WTC11 (cell line): ENCODE measurements around the gene VRTN. TPM values are rescaled to one million over a fixed set of nuclear protein-coding genes. Genes with fewer than 3 reads are reported as not detected.
A peak's percentile ranks its signal among the peaks of the same experiment; 100 is the strongest.

ENCODE experiments used
- ATAC-seq: fragments of 200-7000 bp; cut with Tn5 transposase; 2 replicates; pipeline ENCODE4 v1.10.0; 2021; ENCODE audit warnings: mild to moderate bottlenecking, moderate library complexity
- CTCF ChIA-PET: fragments of 300-600 bp; sonication (Branson Sonifier 250); formaldehyde crosslinking; loops from one replicate; lab custom pipeline; 2021; ENCODE audit warnings: antibody characterized with exemption; lab: Charles Lee
- POLR2A ChIA-PET: fragments of 350-600 bp; sonication (Branson Sonifier 250); formaldehyde crosslinking; loops from one replicate; lab custom pipeline; 2021; ENCODE audit warnings: antibody characterized with exemption; lab: Charles Lee
- DNase-seq: peaks from one replicate; pipeline ENCODE4 v3.0.0; 2021; ENCODE audit warnings: low spot score
- H3K27ac Mint-ChIP-seq: 2 replicates; pipeline ENCODE4 v1.8.0; 2021; ENCODE audit warnings: mixed read lengths
- H3K27me3 Mint-ChIP-seq: 2 replicates; pipeline ENCODE4 v1.8.0; 2021; ENCODE audit warnings: low read depth, mild to moderate bottlenecking, moderate library complexity, mixed read lengths
- H3K36me3 Mint-ChIP-seq: 2 replicates; pipeline ENCODE4 v1.8.0; 2021; ENCODE audit warnings: mixed read lengths
- H3K4me1 Mint-ChIP-seq: 2 replicates; pipeline ENCODE4 v1.8.0; 2022; ENCODE audit warnings: mixed read lengths
- H3K4me3 Mint-ChIP-seq: 2 replicates; pipeline ENCODE4 v1.8.0; 2021; ENCODE audit warnings: mild to moderate bottlenecking, moderate library complexity, mixed read lengths
- H3K9me3 Mint-ChIP-seq: 2 replicates; pipeline ENCODE4 v1.8.0; 2021; ENCODE audit warnings: mixed read lengths
- ARID4B ChIP-seq: sonication (generic); formaldehyde crosslinking; IDR thresholded peaks from 2 replicates; pipeline ENCODE4 v1.8.0; 2023; ENCODE audit warnings: missing genetic modification reagents, mild to moderate bottlenecking, borderline replicate concordance
- ATF1 ChIP-seq: sonication (generic); formaldehyde crosslinking; IDR thresholded peaks from 2 replicates; pipeline ENCODE4 v1.8.1; 2023; ENCODE audit warnings: mild to moderate bottlenecking, moderate library complexity, missing genetic modification reagents
- ELF4 ChIP-seq: sonication (generic); formaldehyde crosslinking; IDR thresholded peaks from 2 replicates; pipeline ENCODE4 v1.8.1; 2022; ENCODE audit warnings: low read depth, mild to moderate bottlenecking, moderate library complexity, missing genetic modification reagents
- ERG ChIP-seq: fragments of 250-450 bp; sonication (Bioruptor Pico); IDR thresholded peaks from 2 replicates; pipeline ENCODE4 v1.8.0; 2021; ENCODE audit warnings: mild to moderate bottlenecking
- GABPB1 ChIP-seq: sonication (generic); formaldehyde crosslinking; IDR thresholded peaks from 2 replicates; pipeline ENCODE4 v1.8.1; 2023; ENCODE audit warnings: mild to moderate bottlenecking, missing genetic modification reagents
- HMGA2 ChIP-seq: fragments of 250-450 bp; sonication (Bioruptor Pico); IDR thresholded peaks from 2 replicates; pipeline ENCODE4 v1.4.0; 2021; ENCODE audit warnings: mild to moderate bottlenecking, moderate library complexity
- JUN ChIP-seq: sonication (generic); formaldehyde crosslinking; IDR thresholded peaks from 2 replicates; pipeline ENCODE4 v1.8.0; 2023; ENCODE audit warnings: mild to moderate bottlenecking, missing genetic modification reagents
- KAT7 ChIP-seq: sonication (generic); formaldehyde crosslinking; IDR thresholded peaks from 2 replicates; pipeline ENCODE4 v1.8.1; 2023; ENCODE audit warnings: missing genetic modification reagents, mild to moderate bottlenecking, borderline replicate concordance
- RORB ChIP-seq: fragments of 250-450 bp; sonication (Bioruptor Pico); IDR thresholded peaks from 2 replicates; pipeline ENCODE4 v1.9.0; 2021; ENCODE audit warnings: mild to moderate bottlenecking
- SMAD4 ChIP-seq: sonication (generic); formaldehyde crosslinking; IDR thresholded peaks from 2 replicates; pipeline ENCODE4 v1.8.0; 2022; ENCODE audit warnings: mild to moderate bottlenecking, missing genetic modification reagents
- SOX15 ChIP-seq: fragments of 250-450 bp; sonication (Bioruptor Pico); IDR thresholded peaks from 2 replicates; pipeline ENCODE4 v1.9.0; 2021; ENCODE audit warnings: mild to moderate bottlenecking
- ZNF121 ChIP-seq: sonication (generic); formaldehyde crosslinking; IDR thresholded peaks from 2 replicates; pipeline ENCODE4 v1.8.0; 2023; ENCODE audit warnings: missing genetic modification reagents
- ZNF138 ChIP-seq: sonication (generic); formaldehyde crosslinking; conservative IDR thresholded peaks from 2 replicates; pipeline ENCODE4 v1.8.1; 2022; ENCODE audit warnings: mild to moderate bottlenecking, moderate library complexity, missing genetic modification reagents
- total RNA-seq: library from RNA; stranded (reverse); gene quantifications from 3 replicates; pipeline ENCODE4 v1.2.3, GENCODE V29; 2021
- TF ChIP-seq, protein P1 (sequence below): sonication (generic); formaldehyde crosslinking; IDR thresholded peaks from 2 replicates; pipeline ENCODE4 v1.8.1; 2023; ENCODE audit warnings: mild to moderate bottlenecking, missing genetic modification reagents, borderline replicate concordance
- TF ChIP-seq, protein P2 (sequence below): fragments of 250-450 bp; sonication (Bioruptor Pico); IDR thresholded peaks from 2 replicates; pipeline ENCODE4 v1.9.0; 2021; ENCODE audit warnings: moderate library complexity, mild to moderate bottlenecking, inconsistent platforms, borderline replicate concordance
- TF ChIP-seq, protein P3 (sequence below): fragments of 200-600 bp; IDR thresholded peaks from 2 replicates; pipeline ENCODE4 v1.8.0; 2022; ENCODE audit warnings: antibody characterized with exemption
- TF ChIP-seq, protein P4 (sequence below): sonication (generic); formaldehyde crosslinking; IDR thresholded peaks from 2 replicates; pipeline ENCODE4 v1.8.0; 2022; ENCODE audit warnings: missing genetic modification reagents
- TF ChIP-seq, protein P5 (sequence below): sonication (generic); formaldehyde crosslinking; IDR thresholded peaks from 2 replicates; pipeline ENCODE4 v1.8.1; 2022; ENCODE audit warnings: mild to moderate bottlenecking, missing genetic modification reagents, moderate library complexity, borderline replicate concordance
- TF ChIP-seq, protein P6 (sequence below): sonication (generic); formaldehyde crosslinking; IDR thresholded peaks from 2 replicates; pipeline ENCODE4 v1.8.0; 2022; ENCODE audit warnings: mild to moderate bottlenecking, missing genetic modification reagents
- TF ChIP-seq, protein P7 (sequence below): sonication (generic); formaldehyde crosslinking; IDR thresholded peaks from 2 replicates; pipeline ENCODE4 v1.8.0; 2022; ENCODE audit warnings: mild to moderate bottlenecking, missing genetic modification reagents

The VRTN gene
- total RNA-seq, 1 experiment from 2014 or later: 106 TPM

DNA sequence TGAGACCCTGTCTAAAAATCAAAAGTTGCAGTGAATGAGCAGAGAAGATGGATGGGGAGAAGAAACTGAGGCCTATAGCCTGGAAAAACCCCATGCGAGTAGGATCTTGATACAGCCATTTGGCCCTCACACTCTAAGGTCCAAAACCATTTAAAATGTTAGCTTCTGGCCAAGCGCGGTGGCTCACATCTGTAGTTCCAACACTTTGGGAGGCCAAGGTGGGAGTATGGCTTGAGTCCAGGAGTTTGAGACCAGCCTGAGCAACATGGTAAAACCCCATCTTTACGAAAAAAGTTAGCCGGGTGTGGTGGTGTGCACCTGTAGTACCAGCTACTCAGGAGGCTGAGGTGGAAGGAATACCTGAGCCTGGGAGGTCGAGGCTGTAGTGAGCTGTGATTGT, 19.8 kb downstream of the VRTN start:
- no peak overlapping the region for H3K4me3 Mint-ChIP-seq
- no peaks in the 10 kb centered on the region for H3K27me3 Mint-ChIP-seq
- H3K4me1 Mint-ChIP-seq: peaks cover 16% of the 10 kb centered on the region
- peak overlapping the region; percentile 29; the same call in 1 of the 2 replicates for H3K27ac Mint-ChIP-seq
- DNase-seq: no peak
- CTCF ChIA-PET: interaction anchor here (2.1 kb wide), 1 partner anchor 32 kb away, joined by 6 read pairs; no protein-coding TSS in a partner anchor
- no peak for ATAC-seq
- H3K36me3 Mint-ChIP-seq: peaks cover 4% of the 10 kb centered on the region
- POLR2A ChIA-PET: no interaction called here
- no peak for TF ChIP-seq ELF4 (CRISPR knock-in tag)
- no peak for TF ChIP-seq KAT7 (CRISPR knock-in tag)
- TF ChIP-seq SOX15 (CRISPR knock-in tag): no peak
- no peak for TF ChIP-seq HMGA2 (CRISPR knock-in tag)
- TF ChIP-seq, protein P1, sequence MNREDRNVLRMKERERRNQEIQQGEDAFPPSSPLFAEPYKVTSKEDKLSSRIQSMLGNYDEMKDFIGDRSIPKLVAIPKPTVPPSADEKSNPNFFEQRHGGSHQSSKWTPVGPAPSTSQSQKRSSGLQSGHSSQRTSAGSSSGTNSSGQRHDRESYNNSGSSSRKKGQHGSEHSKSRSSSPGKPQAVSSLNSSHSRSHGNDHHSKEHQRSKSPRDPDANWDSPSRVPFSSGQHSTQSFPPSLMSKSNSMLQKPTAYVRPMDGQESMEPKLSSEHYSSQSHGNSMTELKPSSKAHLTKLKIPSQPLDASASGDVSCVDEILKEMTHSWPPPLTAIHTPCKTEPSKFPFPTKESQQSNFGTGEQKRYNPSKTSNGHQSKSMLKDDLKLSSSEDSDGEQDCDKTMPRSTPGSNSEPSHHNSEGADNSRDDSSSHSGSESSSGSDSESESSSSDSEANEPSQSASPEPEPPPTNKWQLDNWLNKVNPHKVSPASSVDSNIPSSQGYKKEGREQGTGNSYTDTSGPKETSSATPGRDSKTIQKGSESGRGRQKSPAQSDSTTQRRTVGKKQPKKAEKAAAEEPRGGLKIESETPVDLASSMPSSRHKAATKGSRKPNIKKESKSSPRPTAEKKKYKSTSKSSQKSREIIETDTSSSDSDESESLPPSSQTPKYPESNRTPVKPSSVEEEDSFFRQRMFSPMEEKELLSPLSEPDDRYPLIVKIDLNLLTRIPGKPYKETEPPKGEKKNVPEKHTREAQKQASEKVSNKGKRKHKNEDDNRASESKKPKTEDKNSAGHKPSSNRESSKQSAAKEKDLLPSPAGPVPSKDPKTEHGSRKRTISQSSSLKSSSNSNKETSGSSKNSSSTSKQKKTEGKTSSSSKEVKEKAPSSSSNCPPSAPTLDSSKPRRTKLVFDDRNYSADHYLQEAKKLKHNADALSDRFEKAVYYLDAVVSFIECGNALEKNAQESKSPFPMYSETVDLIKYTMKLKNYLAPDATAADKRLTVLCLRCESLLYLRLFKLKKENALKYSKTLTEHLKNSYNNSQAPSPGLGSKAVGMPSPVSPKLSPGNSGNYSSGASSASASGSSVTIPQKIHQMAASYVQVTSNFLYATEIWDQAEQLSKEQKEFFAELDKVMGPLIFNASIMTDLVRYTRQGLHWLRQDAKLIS (CRISPR knock-in tag): no peak
- no peak for TF ChIP-seq ATF1 (CRISPR knock-in tag)
- TF ChIP-seq GABPB1 (CRISPR knock-in tag): no peak
- TF ChIP-seq JUN (CRISPR knock-in tag): no peak
- no peak for TF ChIP-seq ZNF121 (CRISPR knock-in tag)
- no peak for TF ChIP-seq ZNF138 (CRISPR knock-in tag)
- TF ChIP-seq SMAD4 (CRISPR knock-in tag): no peak
- TF ChIP-seq, protein P2, sequence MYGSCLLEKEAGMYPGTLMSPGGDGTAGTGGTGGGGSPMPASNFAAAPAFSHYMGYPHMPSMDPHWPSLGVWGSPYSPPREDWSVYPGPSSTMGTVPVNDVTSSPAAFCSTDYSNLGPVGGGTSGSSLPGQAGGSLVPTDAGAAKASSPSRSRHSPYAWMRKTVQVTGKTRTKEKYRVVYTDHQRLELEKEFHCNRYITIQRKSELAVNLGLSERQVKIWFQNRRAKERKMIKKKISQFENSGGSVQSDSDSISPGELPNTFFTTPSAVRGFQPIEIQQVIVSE (CRISPR knock-in tag): no peak
- TF ChIP-seq ARID4B: no peak
- TF ChIP-seq, protein P3, sequence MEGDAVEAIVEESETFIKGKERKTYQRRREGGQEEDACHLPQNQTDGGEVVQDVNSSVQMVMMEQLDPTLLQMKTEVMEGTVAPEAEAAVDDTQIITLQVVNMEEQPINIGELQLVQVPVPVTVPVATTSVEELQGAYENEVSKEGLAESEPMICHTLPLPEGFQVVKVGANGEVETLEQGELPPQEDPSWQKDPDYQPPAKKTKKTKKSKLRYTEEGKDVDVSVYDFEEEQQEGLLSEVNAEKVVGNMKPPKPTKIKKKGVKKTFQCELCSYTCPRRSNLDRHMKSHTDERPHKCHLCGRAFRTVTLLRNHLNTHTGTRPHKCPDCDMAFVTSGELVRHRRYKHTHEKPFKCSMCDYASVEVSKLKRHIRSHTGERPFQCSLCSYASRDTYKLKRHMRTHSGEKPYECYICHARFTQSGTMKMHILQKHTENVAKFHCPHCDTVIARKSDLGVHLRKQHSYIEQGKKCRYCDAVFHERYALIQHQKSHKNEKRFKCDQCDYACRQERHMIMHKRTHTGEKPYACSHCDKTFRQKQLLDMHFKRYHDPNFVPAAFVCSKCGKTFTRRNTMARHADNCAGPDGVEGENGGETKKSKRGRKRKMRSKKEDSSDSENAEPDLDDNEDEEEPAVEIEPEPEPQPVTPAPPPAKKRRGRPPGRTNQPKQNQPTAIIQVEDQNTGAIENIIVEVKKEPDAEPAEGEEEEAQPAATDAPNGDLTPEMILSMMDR: no peak
- TF ChIP-seq, protein P4, sequence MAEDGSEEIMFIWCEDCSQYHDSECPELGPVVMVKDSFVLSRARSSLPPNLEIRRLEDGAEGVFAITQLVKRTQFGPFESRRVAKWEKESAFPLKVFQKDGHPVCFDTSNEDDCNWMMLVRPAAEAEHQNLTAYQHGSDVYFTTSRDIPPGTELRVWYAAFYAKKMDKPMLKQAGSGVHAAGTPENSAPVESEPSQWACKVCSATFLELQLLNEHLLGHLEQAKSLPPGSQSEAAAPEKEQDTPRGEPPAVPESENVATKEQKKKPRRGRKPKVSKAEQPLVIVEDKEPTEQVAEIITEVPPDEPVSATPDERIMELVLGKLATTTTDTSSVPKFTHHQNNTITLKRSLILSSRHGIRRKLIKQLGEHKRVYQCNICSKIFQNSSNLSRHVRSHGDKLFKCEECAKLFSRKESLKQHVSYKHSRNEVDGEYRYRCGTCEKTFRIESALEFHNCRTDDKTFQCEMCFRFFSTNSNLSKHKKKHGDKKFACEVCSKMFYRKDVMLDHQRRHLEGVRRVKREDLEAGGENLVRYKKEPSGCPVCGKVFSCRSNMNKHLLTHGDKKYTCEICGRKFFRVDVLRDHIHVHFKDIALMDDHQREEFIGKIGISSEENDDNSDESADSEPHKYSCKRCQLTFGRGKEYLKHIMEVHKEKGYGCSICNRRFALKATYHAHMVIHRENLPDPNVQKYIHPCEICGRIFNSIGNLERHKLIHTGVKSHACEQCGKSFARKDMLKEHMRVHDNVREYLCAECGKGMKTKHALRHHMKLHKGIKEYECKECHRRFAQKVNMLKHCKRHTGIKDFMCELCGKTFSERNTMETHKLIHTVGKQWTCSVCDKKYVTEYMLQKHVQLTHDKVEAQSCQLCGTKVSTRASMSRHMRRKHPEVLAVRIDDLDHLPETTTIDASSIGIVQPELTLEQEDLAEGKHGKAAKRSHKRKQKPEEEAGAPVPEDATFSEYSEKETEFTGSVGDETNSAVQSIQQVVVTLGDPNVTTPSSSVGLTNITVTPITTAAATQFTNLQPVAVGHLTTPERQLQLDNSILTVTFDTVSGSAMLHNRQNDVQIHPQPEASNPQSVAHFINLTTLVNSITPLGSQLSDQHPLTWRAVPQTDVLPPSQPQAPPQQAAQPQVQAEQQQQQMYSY (CRISPR knock-in tag): no peak
- TF ChIP-seq, protein P5, sequence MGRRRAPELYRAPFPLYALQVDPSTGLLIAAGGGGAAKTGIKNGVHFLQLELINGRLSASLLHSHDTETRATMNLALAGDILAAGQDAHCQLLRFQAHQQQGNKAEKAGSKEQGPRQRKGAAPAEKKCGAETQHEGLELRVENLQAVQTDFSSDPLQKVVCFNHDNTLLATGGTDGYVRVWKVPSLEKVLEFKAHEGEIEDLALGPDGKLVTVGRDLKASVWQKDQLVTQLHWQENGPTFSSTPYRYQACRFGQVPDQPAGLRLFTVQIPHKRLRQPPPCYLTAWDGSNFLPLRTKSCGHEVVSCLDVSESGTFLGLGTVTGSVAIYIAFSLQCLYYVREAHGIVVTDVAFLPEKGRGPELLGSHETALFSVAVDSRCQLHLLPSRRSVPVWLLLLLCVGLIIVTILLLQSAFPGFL (CRISPR knock-in tag): no peak
- TF ChIP-seq, protein P6, sequence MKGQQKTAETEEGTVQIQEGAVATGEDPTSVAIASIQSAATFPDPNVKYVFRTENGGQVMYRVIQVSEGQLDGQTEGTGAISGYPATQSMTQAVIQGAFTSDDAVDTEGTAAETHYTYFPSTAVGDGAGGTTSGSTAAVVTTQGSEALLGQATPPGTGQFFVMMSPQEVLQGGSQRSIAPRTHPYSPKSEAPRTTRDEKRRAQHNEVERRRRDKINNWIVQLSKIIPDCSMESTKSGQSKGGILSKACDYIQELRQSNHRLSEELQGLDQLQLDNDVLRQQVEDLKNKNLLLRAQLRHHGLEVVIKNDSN (CRISPR knock-in tag): no peak
- TF ChIP-seq, protein P7, sequence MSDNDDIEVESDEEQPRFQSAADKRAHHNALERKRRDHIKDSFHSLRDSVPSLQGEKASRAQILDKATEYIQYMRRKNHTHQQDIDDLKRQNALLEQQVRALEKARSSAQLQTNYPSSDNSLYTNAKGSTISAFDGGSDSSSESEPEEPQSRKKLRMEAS: no peak
- no peak for TF ChIP-seq RORB (CRISPR knock-in tag)
- TF ChIP-seq ERG (CRISPR knock-in tag): no peak
- H3K9me3 Mint-ChIP-seq: no peaks in the 10 kb centered on the region
